ENCODE data around the gene COA3.
"Not testable (repeated sequence)": the region's sequence is repeated elsewhere in the genome, so short reads cannot be mapped to it uniquely, and the experiment has no call there.

Gene COA3

GRCh38 chr17:42782166-42783061, 16.1 kb downstream of the COA3 start:
- no peak for DNase-seq (ENCODE audit: low read depth in 3 of 3)

DNA sequence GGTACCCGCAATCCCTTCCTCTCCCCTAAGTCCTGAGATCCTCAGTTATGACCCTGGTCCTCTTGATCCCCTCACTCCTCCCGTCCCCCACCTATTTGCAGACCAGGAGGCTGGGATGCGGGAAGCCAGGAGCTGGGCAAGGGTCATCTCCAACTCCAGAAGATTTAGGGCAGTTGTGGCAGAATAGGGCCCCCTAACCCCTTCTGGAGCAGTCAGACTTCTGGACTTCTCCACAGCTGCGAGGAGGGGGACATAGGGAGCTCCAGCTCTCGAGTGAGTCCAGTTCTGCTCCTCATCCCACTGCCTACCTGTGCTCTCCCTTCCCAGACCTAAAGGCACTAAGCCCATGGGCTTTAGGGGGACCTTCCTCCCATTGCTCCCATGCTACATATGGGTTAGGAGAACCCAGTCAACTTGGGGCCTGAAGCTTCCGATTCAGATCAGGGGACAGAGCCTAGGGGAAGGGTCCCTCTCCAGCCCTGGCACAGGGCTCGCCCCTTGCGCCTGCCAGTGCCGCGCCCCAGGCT, 16.8 kb downstream of the COA3 start:
- DNase-seq (ENCODE audit: low read depth in 3 of 3), result no peak

- no peak for DNase-seq (ENCODE audit: low read depth in 3 of 3)
Observed at GRCh38 chr17:42780851-42781638, 17.5 kb downstream of the COA3 start.

- DNase-seq (ENCODE audit: low read depth in 3 of 3), result no peak
Observed at GRCh38 chr17:42779936-42780850, 18.3 kb downstream of the COA3 start, which contains the start of gene WNK4. Gene WNK4 (plus strand): TSS chr17:42780610. CDS start chr17:42780699, 89 bp downstream.

DNA sequence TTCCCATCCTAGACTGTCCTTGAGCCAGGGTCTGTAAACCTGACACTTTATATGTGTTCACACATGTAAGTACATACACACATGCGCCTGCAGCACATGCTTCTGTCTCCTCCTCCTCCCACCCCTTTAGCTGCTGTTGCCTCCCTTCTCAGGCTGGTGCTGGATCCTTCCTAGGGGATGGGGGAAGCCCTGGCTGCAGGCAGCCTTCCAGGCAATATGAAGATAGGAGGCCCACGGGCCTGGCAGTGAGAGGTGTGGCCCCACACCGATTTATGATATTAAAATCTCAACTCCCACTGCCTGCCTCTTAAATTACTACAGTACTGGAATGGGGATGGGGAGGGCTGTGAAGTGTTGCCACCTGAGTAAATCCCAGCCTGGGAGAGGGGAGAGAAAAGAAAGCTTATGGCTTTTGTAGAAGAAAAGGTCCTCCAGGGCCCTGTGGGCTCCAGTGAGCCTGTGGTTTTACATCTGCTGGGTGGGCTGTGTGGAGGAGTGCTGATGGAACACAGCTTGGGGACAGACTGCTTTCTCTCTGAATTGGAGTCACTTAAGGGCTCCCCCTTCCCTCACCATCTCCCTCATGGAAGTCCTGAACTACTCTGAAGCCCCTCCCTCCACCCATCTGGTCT, 19.1 kb downstream of the COA3 start:
- no peak for DNase-seq (ENCODE audit: low read depth in 3 of 3)

DNA sequence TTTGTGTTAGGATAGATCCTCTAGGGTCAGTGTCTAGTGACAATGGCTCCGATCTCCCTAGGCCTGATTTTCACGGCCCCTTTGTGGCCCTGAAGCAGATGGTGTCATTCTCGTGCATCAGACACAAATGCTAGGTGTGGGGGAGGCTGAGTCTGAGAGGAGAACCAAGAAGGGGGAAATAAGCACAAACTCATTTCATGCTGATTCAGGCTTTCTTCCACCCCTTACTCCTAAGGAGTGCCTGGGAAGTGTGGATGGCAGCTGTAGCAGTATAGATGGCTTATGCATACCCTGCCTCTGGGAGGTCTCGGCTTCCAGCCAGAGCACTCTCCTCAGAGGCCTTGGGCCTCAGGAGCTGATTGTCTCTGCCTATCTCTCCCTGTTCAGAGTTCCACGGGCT, 19.9 kb downstream of the COA3 start:
- no peak for DNase-seq (ENCODE audit: low read depth in 3 of 3)

GRCh38 chr17:42775534-42776098, 22.9 kb downstream of the COA3 start:
- DNase-seq (ENCODE audit: low read depth in 3 of 3), result no peak

DNA sequence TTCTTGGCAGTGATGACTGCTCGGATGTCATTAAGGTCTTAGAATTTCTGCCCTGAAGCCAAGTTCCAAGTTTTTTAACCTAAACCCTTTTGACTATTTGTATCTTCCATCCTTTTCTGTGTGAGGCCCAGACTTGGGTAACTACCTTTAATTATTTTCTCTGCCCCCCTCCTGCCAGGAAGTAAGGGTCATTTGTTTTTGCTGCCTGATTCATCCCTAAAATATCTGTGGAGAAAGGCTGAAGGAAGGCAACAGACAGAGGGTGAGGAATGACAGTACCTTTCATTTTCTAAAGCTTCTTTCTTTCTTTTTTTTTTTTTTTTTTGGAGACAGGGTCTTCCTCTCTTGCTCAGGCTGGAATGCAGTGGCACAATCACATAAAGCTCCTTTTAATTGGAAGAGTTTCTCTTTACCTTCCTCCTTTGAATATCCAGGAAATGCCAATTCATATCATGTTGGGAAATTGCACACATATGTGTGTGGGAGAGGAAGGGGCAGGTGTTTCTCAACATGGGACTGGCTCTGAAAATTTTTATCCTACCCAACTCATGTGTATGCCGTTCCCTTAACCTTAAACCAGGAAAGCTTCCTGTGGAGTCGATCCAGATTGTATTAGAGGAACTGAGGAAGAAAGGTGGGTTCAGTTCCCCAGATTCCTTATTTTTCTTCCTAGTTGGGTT, 24.3 kb downstream of the COA3 start:
- DNase-seq (ENCODE audit: low read depth in 3 of 3), result no peak

GRCh38 chr17:42773290-42774035, 25.0 kb downstream of the COA3 start, which contains the start of gene VPS25:
Gene VPS25 (plus strand): TSS chr17:42773449. CDS start chr17:42773476, 27 bp downstream.
- peak; percentile 48 to 65 (median 59) for DNase-seq (ENCODE audit: low read depth in 3 of 3)

DNA sequence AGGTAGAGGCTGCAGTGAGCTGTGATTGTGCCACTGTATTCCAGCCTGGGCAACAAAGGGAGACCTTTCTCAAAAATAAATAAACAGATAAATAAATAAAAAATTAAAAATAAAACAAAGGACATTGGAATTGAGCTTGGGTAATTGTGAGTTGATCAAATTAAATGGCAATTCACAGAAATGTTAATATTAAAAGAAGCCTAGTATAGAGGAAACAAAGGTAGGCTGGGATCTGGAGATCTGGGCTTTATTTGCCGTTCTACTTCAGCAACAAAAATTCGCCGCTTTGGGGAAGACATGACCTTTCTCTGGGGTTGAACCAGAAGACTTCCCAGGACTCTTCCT, 25.6 kb downstream of the COA3 start:
- no peak for DNase-seq (ENCODE audit: low read depth in 3 of 3)

DNA sequence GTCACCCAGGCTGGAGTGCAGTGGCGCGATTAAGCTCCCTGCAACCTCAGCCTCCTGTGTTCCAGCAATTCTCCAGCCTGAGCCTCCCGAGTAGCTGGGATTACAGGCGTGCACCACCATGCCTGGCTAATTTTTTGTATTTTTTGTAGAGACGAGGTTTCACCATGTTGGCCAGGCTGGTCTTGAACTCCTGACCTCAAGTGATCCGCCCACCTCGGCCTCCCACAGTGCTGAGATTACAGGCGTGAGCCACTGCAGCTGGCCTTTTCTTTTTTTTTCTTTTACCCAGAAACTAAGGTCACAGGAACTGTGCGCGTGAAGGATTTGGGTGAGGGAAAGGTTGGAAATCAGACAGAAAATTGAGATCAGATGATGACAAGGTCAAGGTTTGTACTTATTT, 28.5 kb downstream of the COA3 start:
- not testable (repeated sequence) for DNase-seq (ENCODE audit: low read depth in 3 of 3)

GRCh38 chr17:42768006-42768405, 30.5 kb downstream of the COA3 start:
- DNase-seq (ENCODE audit: low read depth in 3 of 3), result not testable (repeated sequence)

GRCh38 chr17:42767512-42767911, 31.0 kb downstream of the COA3 start:
- DNase-seq (ENCODE audit: low read depth in 3 of 3), result no peak

GRCh38 chr17:42766124-42766523, 32.4 kb downstream of the COA3 start:
- no peak for DNase-seq (ENCODE audit: low read depth in 3 of 3)

DNA sequence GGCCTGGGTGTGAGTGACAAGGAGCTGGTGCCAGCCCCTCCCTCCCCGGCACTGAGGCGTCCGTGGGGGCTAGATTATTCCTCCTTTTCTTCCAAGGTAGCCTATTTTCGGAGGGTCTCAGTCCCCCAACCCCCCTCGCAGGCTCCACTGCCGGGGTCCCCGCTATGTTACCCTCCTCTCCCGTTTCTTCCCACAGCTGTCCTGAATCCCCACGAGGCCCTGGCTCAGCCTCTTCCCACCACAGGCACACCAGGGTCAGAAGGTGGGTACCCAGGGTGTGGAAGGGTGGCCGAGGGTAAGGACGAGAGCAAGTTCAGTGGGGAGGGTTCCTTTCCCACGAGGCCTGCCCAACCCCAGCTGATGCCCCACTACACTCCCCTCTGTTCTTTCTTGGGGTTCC, 36.9 kb downstream of the COA3 start:
- no peak for DNase-seq (ENCODE audit: low read depth in 3 of 3)

DNA sequence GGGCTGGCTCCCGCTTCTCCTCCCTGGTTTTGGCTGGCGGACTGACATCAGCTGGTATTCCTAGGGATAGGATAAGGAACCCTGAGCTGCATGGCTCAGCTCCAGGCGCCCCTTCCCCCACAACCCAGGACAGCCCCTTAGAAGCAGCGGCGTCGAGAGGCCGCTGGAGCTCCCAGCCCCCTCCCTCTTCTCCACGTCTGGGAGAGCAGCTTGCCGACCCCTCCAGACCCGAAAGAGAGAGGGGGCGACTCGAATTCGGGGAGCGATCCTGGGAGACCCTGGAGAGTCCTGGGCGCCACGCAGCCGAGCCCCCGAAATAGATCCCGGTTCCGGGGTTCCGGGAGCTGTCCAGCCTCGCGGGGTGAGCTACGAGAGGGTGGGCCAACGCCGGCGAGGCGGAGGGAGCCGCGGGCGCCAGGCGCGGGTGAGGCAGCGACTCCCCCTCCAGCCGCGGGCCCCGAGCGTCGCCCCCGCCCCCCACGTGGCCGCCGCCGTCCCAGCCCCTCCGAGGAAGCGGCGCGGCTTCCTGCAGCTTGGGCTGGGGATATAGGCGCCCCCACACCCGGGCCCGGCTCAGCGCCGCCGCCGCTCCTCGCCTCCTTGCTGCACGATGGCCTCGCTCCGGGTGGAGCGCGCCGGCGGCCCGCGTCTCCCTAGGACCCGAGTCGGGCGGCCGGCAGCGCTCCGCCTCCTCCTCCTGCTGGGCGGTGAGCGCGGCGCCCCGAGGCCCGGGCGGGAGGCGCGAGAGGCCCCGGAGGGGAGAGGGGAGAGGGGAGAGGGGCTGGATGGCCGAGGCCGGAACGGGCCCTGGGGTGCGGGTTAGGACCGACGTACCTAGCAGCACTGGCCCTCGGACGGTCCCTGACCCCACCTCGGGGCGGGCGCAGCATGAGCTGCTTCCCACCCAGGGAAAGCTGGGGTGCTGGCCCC, 37.6 kb downstream of the COA3 start, which contains the start of gene RAMP2:
Gene RAMP2 (plus strand): TSS at position 576 of the 930 bp plus-strand sequence. CDS start 35 bp downstream, at position 611.
- no peak for DNase-seq (ENCODE audit: low read depth in 3 of 3)

- DNase-seq (ENCODE audit: low read depth in 3 of 3), result no peak
Observed at GRCh38 chr17:42759982-42760651, 38.4 kb downstream of the COA3 start.
